ENCODE data around the gene ZBTB43.

DNA sequence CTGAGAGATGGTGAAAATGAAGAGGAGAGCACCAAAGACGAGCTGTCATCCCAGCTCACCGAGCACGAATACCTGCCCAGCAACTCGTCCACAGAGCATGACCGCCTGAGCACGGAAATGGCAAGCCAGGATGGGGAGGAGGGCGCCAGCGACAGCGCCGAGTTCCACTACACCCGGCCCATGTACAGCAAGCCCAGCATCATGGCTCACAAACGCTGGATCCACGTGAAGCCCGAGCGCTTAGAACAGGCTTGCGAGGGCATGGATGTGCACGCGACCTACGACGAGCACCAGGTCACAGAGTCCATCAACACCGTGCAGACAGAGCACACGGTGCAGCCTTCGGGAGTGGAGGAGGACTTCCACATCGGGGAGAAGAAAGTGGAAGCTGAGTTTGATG, 28.2 kb downstream of the ZBTB43 start:
- TF ChIP-seq SIN3A (IDR thresholded peaks at IDR 0.05; ENCODE audit: low read depth) (no peak), CTCF (IDR thresholded peaks at IDR 0.05 in 2 of 3, conservative IDR thresholded peaks at IDR 0.05 in 1 of 3; ENCODE audit: borderline replicate concordance in 1 of 3, insufficient read depth in 1 of 3, low read depth in 2 of 3, low read length in 2 of 3) (no peak), FOSL1 (IDR thresholded peaks at IDR 0.05; ENCODE audit: low read depth) (no peak)
- TF ChIP-seq, protein P1, sequence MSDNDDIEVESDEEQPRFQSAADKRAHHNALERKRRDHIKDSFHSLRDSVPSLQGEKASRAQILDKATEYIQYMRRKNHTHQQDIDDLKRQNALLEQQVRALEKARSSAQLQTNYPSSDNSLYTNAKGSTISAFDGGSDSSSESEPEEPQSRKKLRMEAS (IDR thresholded peaks at IDR 0.05), result no peak

Data from HCT116 (cell line).